Stimulated activated memory B cell treated with anti-CD40 and anti-IgM and Interleukin-4, amounts not matched to agents 10 μg/mL and 1 μg/mL and 100 μg/mL, for 72 hours (primary cell): Measurements from ENCODE around the gene NDUFB3.
A peak's percentile ranks its signal among the peaks of the same experiment; 100 is the strongest.
"Not testable (repeated sequence)": the region's sequence is repeated elsewhere in the genome, so short reads cannot be mapped to it uniquely, and the experiment has no call there.

Source experiments
- ATAC-seq: fragments of 150-1000 bp; cut with Tn5 transposase; 2 replicates; pipeline ENCODE4 v1.10.0; 2021
- H3K27ac Mint-ChIP-seq: one replicate; pipeline ENCODE4 v1.8.0; 2022; ENCODE audit warnings: mild to moderate bottlenecking, mixed read lengths
- H3K27me3 Mint-ChIP-seq: one replicate; pipeline ENCODE4 v1.8.0; 2022; ENCODE audit warnings: mixed read lengths
- H3K36me3 Mint-ChIP-seq: one replicate; pipeline ENCODE4 v1.8.0; 2022; ENCODE audit warnings: mixed read lengths
- H3K4me1 Mint-ChIP-seq: one replicate; pipeline ENCODE4 v1.8.0; 2022; ENCODE audit warnings: mixed read lengths
- H3K4me3 Mint-ChIP-seq: one replicate; pipeline ENCODE4 v1.8.0; 2022; ENCODE audit warnings: mild to moderate bottlenecking, moderate library complexity, mixed read lengths
- H3K9me3 Mint-ChIP-seq: one replicate; pipeline ENCODE4 v1.8.0; 2022; ENCODE audit warnings: mixed read lengths

Gene NDUFB3

DNA sequence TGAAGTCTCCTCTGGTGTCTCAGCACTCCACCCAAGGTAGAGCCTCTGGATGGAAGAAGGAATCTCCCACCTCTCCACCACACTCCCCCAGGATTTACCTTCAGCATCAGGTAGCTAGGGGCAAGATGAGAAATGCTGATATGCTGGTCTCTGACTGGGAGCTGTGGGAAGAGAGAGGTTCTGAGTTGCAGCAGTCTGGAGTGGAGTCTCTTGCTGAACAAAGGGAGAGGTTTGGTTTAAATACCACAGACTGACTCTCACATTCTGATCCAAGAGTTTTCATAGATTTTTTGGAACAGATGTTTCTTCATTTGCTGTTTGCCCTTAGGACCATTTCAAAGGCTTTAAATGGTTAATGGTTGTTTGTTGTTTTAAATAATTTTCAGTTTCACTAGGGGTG is 43.0 kb downstream of the NDUFB3 start:
- Mint-ChIP-seq H3K4me1 (peaks cover 39% of the 10 kb centered on the region), H3K27me3 (no peaks in the 10 kb centered on the region)

GRCh38 chr2:201116115-201116958 is 44.5 kb downstream of the NDUFB3 start, which contains the start of gene CFLAR:
Gene CFLAR, plus strand, starts transcription at chr2:201116164. Its CDS starts 13,702 bp downstream, at chr2:201129866.
- peak; percentile 65 for ATAC-seq
- peaks cover 53% of the 10 kb centered on the region for H3K4me1 Mint-ChIP-seq
- no peaks in the 10 kb centered on the region for H3K27me3 Mint-ChIP-seq
- H3K4me3 Mint-ChIP-seq: peak within 1 kb of the TSS; percentile 89
- H3K27ac Mint-ChIP-seq: peak within 1 kb of the TSS; percentile 99
- H3K36me3 Mint-ChIP-seq: peaks cover 16% of the 10 kb centered on the region
- H3K9me3 Mint-ChIP-seq: no peaks in the 10 kb centered on the region

More for the DNA sequence above, 43.0 kb downstream of the NDUFB3 start:
- Mint-ChIP-seq H3K36me3 (peaks cover 6% of the 10 kb centered on the region), H3K9me3 (no peaks in the 10 kb centered on the region), H3K27ac (peak overlapping the region; percentile 99), H3K4me3 (peak overlapping the region; percentile 89)
- no peak for ATAC-seq

DNA sequence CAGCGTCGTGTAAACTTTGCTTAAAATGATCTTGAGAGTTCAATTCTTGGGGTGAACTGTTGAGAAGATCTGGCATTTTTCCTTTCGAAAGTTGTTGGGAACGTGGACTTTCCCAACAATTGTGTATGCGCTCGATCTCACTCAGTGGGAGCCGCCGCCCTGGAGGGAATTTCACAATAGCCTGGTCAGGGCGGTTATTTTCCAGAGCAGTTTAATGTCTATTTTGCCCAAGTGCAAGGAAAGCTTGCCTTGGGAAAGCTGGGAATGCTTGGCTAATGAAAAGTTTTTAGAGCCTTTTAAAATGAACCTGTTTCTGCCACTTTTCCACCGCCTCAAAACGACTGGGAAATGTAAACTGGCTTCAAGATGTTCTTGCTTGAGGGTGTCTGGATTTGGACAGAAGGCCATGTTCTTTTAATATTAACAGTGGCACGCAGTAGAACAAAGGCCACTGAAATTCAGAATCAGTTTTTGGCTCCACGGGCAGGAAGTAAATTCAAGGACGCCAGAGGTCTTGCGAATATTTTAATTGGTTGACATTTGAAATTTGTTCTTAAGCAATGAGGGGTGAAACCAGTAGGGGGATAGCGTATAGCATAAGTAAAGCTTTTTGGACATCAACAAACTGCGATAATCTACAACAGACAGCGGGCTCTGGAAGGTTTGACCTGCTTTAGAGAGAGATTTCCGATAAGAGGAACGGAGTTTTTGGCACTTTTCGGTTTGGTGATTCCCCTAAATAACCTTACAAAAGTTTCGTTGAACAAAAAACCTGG is 45.3 kb downstream of the NDUFB3 start:
- peaks cover 17% of the 10 kb centered on the region for H3K36me3 Mint-ChIP-seq
- ATAC-seq: peak; percentile 38
- H3K27ac Mint-ChIP-seq: peak overlapping the region; percentile 99
- no peaks in the 10 kb centered on the region for H3K27me3 Mint-ChIP-seq
- H3K4me1 Mint-ChIP-seq: peaks cover 54% of the 10 kb centered on the region
- H3K9me3 Mint-ChIP-seq: no peaks in the 10 kb centered on the region
- H3K4me3 Mint-ChIP-seq: peak overlapping the region; percentile 89

GRCh38 chr2:201117735-201118094 is 45.9 kb downstream of the NDUFB3 start:
- H3K36me3 Mint-ChIP-seq: peaks cover 23% of the 10 kb centered on the region
- H3K4me3 Mint-ChIP-seq: peak overlapping the region; percentile 89
- not testable (repeated sequence) for H3K27me3 Mint-ChIP-seq, ATAC-seq, H3K9me3 Mint-ChIP-seq
- peak overlapping the region; percentile 99 for H3K27ac Mint-ChIP-seq
- peaks cover 59% of the 10 kb centered on the region for H3K4me1 Mint-ChIP-seq

DNA sequence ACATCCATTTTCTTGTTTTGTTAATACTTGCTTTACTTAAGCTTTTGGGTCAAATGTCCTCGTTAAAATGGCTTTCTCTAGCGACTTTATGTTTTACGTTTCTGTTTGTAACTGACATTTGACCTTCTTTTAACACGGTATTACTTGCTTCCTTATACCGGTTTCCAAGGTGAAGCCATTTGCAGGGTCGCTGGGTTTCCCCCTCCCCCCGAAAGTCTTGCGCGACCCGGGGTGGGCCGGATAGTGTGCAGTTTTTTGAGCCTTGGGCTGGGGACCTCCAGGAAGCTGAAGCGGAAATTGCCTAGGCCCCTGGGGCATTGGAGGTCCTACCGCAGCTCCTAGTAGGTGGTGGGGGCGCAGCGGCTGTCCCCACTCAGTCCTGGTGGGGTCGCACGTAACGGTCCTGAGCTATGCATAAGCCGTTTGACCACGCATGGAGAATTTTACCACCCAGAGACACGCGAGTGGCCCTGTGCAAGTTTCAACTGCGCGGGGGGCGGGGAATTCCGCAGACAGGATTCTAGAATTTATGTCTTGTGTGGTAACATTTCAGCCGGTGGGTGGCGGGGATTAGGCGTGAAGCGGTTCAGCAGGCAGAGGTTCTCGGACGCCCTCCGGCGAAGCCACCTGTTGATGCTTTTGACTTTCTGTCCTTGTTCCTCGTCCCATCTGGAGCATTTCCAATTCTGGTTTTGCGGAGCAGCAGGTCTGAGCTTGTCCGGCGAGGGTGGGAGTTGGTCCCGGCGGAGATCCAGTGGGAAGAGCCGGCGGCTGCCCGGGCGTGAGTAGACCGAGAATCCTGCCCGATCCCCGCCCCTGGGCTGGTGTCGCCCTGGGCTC is 46.5 kb downstream of the NDUFB3 start:
- Mint-ChIP-seq H3K4me3 (peak overlapping the region; percentile 89), H3K36me3 (peaks cover 26% of the 10 kb centered on the region), H3K4me1 (peaks cover 60% of the 10 kb centered on the region), H3K9me3 (no peaks in the 10 kb centered on the region), H3K27me3 (no peaks in the 10 kb centered on the region), H3K27ac (peak overlapping the region; percentile 99)
- ATAC-seq: peak; percentile 86

DNA sequence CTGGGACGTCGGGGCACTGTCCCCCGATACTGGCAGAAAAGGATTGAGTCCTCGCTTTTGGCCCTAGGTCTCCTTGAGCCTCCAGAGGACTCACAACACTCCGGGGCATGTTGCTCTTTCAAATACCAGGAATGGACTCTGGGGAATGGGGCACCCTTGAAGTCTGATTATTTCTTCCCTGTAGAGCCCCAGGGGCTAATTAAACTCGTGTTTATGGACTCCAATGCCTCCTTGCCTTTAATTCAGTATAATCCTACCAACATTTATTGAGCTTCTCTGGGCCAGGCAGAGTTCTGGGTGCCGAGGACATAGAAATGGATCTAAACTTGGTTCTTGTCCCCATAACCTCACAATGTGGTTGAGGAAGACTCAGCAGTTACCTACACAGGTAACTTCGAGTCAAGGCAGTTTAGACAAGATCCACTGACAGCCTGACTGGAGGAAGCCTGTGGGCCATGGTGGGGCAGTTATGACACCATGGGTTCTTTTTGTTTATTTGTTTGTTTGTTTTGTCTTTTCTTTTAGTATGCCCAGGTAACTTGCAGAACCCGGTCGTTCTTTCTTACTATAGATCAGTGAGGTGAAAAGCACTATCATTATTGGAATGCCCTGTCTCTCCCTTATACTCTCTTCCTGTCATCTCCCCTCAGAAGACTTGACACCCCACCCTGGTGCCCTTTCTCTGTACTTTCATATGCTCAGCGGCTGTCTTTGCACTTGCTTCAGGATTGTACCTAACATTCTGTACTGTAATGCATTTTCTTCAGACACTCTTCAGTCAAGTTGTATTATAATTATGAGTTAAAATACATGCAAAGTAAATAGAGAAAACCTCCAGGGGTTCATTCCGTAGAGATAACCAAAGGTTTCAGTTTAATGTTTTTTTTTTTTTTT is 47.4 kb downstream of the NDUFB3 start:
- peak; percentile 13 for ATAC-seq
- Mint-ChIP-seq H3K4me1 (peaks cover 62% of the 10 kb centered on the region), H3K36me3 (peaks cover 26% of the 10 kb centered on the region), H3K27me3 (no peaks in the 10 kb centered on the region), H3K4me3 (peak overlapping the region; percentile 89), H3K27ac (peak overlapping the region; percentile 99), H3K9me3 (no peaks in the 10 kb centered on the region)

- Mint-ChIP-seq H3K36me3 (peaks cover 32% of the 10 kb centered on the region), H3K4me1 (peaks cover 72% of the 10 kb centered on the region), H3K9me3 (no peaks in the 10 kb centered on the region), H3K27ac (peak overlapping the region; percentile 99), H3K4me3 (peak overlapping the region; percentile 67), H3K27me3 (no peaks in the 10 kb centered on the region)
- no peak for ATAC-seq
Measured at GRCh38 chr2:201122276-201122675, 50.5 kb downstream of the NDUFB3 start.

DNA sequence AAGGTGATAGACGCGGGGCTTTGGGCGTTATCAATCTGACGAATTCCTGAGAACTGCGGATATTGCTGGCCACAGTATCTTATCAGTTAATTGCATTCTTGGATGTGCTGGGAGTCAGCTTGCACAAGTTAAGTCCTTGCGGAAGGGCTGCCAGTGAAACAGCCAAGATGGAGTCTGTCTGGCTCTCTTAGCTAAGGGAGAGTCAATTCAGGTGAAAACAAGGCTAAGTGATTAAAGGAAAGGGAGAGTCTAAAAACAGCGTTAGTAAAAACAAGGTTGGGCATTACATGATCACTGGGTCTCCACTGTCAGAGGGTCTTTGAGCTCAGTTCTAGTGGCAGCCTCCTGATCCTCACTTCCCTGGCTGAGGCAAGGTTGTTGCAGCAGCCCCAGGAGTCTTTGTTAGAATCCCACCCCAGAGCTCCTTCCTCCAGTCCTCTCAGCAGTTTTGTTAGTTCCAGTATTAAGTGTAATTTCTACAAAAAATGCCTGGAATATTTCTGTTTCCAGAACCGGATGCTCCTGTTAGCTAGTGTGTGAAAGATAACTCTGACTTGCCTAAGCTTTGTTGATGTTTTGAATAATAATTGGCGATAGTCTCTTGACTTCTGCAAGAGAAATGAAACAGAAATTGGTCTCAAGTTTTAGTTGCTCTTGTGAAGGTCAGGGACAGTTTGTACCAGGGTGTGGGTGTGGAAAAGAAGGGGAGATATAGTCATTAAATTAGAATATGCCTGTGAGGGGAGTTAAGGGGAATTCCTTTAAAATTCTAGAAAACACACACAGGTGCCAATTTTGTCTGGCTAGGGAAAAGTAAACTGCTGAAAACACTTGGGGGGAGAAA is 54.7 kb downstream of the NDUFB3 start:
- H3K36me3 Mint-ChIP-seq: peaks cover 34% of the 10 kb centered on the region
- peak overlapping the region; percentile 96 for H3K27ac Mint-ChIP-seq
- peaks cover 75% of the 10 kb centered on the region for H3K4me1 Mint-ChIP-seq
- ATAC-seq: peak; percentile 58
- H3K9me3 Mint-ChIP-seq: no peaks in the 10 kb centered on the region
- no peaks in the 10 kb centered on the region for H3K27me3 Mint-ChIP-seq
- peak overlapping the region; percentile 75 for H3K4me3 Mint-ChIP-seq

DNA sequence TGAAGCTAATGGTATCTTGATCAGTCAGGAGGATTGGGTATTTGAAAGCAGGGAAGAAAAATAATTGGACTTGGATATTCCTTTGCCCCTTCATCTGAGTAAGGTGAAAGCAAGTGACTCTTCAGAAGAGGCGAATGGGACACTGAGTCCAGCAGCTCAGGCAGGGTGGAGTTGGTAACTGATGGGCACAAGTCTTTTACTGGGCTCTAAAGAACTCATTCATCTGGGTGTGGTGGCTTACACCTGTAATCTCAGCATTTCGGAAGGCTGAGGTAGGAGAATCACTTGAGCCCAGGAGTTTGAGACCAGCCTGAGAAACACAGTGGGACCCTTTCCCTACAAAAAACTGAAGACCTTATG is 55.3 kb downstream of the NDUFB3 start:
- Mint-ChIP-seq H3K4me1 (peaks cover 78% of the 10 kb centered on the region), H3K27me3 (no peaks in the 10 kb centered on the region), H3K27ac (peak overlapping the region; percentile 96), H3K36me3 (peaks cover 39% of the 10 kb centered on the region), H3K4me3 (peak overlapping the region; percentile 75), H3K9me3 (no peaks in the 10 kb centered on the region)
- no peak for ATAC-seq

- peak overlapping the region; percentile 96 for H3K27ac Mint-ChIP-seq
Measured at GRCh38 chr2:201127570-201127969, 55.8 kb downstream of the NDUFB3 start.

GRCh38 chr2:201128033-201128432 is 56.2 kb downstream of the NDUFB3 start:
- no peak for ATAC-seq
- Mint-ChIP-seq H3K27ac (peak overlapping the region; percentile 96), H3K4me1 (peaks cover 77% of the 10 kb centered on the region), H3K4me3 (no peak overlapping the region), H3K27me3 (no peaks in the 10 kb centered on the region), H3K9me3 (no peaks in the 10 kb centered on the region), H3K36me3 (peaks cover 38% of the 10 kb centered on the region)

More at GRCh38 chr2:201127570-201127969, 55.8 kb downstream of the NDUFB3 start:
- Mint-ChIP-seq H3K4me1 (peaks cover 77% of the 10 kb centered on the region), H3K27me3 (no peaks in the 10 kb centered on the region), H3K9me3 (no peaks in the 10 kb centered on the region), H3K36me3 (peaks cover 38% of the 10 kb centered on the region), H3K4me3 (peak overlapping the region; percentile 75)
- ATAC-seq: peak; percentile 39

DNA sequence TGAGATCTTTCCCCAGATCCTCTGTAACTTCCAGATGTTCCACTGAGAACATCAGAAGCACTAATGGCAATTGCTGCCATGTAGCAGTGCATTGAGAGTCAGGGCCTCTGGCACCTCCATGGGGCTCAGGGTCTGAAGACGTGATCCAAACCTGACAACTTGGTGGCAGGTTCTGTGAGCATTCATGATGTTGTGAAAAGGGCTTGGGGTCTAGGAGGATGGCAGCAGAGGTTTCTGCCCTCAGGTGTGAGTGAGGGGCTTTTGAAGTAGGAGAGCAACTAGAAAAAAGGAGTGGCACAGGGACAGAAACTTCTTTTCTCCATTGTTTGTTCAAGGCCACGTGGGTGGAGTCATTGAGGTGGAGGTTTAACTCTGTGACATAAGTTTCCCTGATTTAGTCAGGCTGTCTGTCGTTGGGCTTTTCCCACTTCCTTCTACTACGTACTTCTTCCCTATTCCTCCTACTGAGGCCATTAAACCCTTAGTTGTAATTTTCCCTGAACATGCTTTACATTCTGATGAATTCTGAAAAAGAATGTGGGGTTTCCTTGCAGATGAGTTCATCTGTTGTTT is 57.2 kb downstream of the NDUFB3 start:
- Mint-ChIP-seq H3K27ac (peak overlapping the region; percentile 96), H3K9me3 (no peaks in the 10 kb centered on the region), H3K4me3 (peak overlapping the region; percentile 88), H3K4me1 (peaks cover 78% of the 10 kb centered on the region), H3K27me3 (no peaks in the 10 kb centered on the region), H3K36me3 (peaks cover 48% of the 10 kb centered on the region)
- peak; percentile 34 for ATAC-seq

GRCh38 chr2:201130524-201131186 is 58.9 kb downstream of the NDUFB3 start:
- H3K27ac Mint-ChIP-seq: peak overlapping the region; percentile 96
- peaks cover 72% of the 10 kb centered on the region for H3K4me1 Mint-ChIP-seq
- H3K36me3 Mint-ChIP-seq: peaks cover 51% of the 10 kb centered on the region
- peak; percentile 46 for ATAC-seq
- no peaks in the 10 kb centered on the region for H3K9me3 Mint-ChIP-seq
- H3K27me3 Mint-ChIP-seq: no peaks in the 10 kb centered on the region
- peak overlapping the region; percentile 89 for H3K4me3 Mint-ChIP-seq
